ENCODE data around the gene EPHA10.
"Not testable (repeated sequence)": the region's sequence is repeated elsewhere in the genome, so short reads cannot be mapped to it uniquely, and the experiment has no call there.

The EPHA10 gene

DNA sequence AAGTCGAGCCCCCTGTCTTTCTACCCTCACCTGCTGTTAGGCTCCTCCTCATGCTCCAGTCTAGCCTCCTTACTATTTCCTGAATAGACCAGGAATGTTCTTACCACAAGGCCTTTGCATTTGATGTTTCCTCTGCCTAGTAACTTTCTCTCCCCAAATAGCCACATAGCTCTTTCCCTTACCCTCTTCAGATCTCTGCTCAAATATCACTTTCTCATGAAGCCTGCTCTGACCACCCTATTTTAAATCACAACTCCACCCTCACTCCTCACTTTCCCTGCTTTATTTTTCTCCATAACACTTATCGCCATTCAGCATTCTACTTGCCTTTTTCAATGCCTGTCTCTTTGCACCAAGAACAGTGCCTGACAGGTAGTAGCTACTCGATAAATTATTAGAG is 79.2 kb downstream of the EPHA10 start:
- DNase-seq (ENCODE audit: extremely low read depth, low read depth): no peak
- TF ChIP-seq, protein P1, sequence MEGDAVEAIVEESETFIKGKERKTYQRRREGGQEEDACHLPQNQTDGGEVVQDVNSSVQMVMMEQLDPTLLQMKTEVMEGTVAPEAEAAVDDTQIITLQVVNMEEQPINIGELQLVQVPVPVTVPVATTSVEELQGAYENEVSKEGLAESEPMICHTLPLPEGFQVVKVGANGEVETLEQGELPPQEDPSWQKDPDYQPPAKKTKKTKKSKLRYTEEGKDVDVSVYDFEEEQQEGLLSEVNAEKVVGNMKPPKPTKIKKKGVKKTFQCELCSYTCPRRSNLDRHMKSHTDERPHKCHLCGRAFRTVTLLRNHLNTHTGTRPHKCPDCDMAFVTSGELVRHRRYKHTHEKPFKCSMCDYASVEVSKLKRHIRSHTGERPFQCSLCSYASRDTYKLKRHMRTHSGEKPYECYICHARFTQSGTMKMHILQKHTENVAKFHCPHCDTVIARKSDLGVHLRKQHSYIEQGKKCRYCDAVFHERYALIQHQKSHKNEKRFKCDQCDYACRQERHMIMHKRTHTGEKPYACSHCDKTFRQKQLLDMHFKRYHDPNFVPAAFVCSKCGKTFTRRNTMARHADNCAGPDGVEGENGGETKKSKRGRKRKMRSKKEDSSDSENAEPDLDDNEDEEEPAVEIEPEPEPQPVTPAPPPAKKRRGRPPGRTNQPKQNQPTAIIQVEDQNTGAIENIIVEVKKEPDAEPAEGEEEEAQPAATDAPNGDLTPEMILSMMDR (IDR thresholded peaks at IDR 0.05; ENCODE audit: low read depth, low read length, missing control alignments): no peak

DNA sequence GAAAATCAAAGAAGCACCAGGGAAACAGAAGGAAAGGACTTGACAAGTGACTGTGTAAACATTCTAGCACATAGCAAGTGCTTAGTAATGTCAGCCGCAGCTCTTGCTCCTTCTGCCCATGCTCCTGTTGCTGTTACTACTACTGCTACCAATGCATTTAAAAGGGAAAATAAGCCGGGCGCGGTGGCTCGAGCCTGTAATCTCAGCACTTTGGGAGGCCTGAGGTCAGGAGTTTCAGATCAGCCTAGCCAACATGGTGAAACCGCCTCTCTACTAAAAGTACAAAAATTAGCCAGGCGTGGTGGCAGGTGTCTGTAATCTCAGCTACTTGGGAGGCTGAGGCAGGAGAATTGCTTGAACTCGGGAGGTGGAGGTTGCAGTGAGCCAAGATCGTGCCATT is 80.7 kb downstream of the EPHA10 start:
- not testable (repeated sequence) for H3K4me3 ChIP-seq (replicated peaks; ENCODE audit: low read depth, low read length); DNase-seq (ENCODE audit: extremely low read depth, low read depth)

More for the DNA sequence above, 79.2 kb downstream of the EPHA10 start:
- H3K4me3 ChIP-seq (replicated peaks; ENCODE audit: low read depth, low read length): no peak overlapping the region

DNA sequence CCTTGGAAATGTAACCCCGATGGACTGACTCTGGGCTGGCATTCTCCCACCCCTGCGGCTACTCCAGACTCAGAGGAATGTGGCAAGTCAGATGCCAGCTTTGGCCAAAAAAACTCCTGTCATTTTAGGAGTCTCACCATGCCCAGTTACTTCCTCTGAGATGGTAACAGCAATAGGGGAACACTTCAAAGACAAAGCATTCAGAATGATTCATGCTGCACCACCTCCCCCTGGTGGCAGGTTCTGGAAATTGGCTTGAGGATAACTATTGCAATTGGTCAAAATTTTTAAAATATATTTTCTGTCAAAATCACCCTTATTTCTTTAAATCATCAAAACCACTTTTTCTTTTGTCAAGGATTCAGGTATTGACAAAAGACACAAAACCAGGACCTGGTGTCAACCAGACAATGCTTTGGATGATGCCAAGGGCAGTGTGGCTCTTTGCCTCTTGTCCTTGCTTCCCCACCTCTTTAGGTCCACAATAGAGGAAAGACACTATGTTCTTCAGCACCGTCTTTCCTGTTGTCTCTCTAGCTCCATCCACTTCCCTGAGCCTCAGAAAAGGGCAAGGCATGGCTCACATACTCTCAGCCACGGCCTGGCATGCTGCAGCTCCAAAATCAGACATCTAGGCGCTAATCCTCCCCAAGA is 82.5 kb downstream of the EPHA10 start:
- DNase-seq (ENCODE audit: extremely low read depth, low read depth): no peak
- TF ChIP-seq, protein P1 (IDR thresholded peaks at IDR 0.05; ENCODE audit: low read depth, low read length, missing control alignments): peak; percentile 85
- no peak overlapping the region for H3K4me3 ChIP-seq (replicated peaks; ENCODE audit: low read depth, low read length)

DNA sequence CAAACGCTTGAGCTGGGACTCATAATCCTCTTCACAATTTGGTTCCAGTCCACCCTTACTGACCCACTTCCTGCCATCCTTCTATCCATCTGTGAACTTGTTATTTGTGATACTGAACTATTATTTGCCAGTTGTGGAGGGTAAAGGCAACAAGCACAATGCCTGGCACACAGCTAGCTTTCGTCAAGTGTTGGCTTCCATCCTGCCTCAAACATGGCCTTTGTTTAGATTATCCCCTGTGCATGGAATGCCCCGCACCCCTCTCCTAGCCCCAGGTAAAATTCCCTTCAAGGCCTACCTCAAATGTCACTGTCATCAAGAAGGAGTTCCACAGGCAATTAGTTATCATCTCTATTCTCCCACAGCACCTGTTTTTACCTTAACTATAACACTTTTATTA is 84.0 kb downstream of the EPHA10 start:
- TF ChIP-seq, protein P1 (IDR thresholded peaks at IDR 0.05; ENCODE audit: low read depth, low read length, missing control alignments): no peak
- no peak overlapping the region for H3K4me3 ChIP-seq (replicated peaks; ENCODE audit: low read depth, low read length)
- no peak for DNase-seq (ENCODE audit: extremely low read depth, low read depth)

DNA sequence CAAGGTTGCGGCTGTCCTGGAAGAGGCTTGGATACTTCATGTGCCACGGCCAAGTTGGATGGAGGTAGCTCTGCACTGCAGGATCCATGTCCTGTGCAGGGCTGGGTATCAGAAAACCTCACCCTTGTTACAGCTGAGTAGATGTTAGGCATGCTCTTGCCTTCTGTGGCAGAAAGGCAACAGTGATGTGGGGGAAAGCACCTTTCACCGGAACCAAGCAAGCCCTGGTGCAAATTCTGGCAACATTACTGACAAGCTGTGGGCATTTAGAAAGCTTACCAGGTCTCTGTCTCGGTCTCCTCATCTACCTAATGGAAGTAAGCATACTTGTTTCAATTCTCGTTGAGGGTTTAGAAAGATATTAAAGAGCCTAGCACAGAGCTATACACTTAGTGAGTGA is 87.1 kb downstream of the EPHA10 start:
- no peak for DNase-seq (ENCODE audit: extremely low read depth, low read depth)
- TF ChIP-seq, protein P1 (IDR thresholded peaks at IDR 0.05; ENCODE audit: low read depth, low read length, missing control alignments): no peak

DNA sequence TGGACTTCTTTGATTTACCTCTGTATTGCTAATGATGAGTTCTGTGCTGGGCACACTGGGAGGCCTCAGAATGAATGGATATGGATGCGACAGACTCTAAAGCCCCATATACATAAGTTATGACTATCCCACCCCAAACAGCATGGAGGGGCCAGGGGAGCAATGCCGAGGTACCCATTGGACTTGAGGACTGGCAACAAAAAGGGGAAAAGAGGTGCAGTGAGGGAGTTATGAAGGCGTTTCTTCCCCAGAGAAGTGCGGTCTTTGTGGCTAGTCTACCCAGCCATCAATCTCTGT is 87.8 kb downstream of the EPHA10 start:
- no peak overlapping the region for H3K4me3 ChIP-seq (replicated peaks; ENCODE audit: low read depth, low read length)
- DNase-seq (ENCODE audit: extremely low read depth, low read depth): no peak
- TF ChIP-seq, protein P1 (IDR thresholded peaks at IDR 0.05; ENCODE audit: low read depth, low read length, missing control alignments): no peak

More for the DNA sequence above, 87.1 kb downstream of the EPHA10 start:
- H3K4me3 ChIP-seq (replicated peaks; ENCODE audit: low read depth, low read length): no peak overlapping the region

DNA sequence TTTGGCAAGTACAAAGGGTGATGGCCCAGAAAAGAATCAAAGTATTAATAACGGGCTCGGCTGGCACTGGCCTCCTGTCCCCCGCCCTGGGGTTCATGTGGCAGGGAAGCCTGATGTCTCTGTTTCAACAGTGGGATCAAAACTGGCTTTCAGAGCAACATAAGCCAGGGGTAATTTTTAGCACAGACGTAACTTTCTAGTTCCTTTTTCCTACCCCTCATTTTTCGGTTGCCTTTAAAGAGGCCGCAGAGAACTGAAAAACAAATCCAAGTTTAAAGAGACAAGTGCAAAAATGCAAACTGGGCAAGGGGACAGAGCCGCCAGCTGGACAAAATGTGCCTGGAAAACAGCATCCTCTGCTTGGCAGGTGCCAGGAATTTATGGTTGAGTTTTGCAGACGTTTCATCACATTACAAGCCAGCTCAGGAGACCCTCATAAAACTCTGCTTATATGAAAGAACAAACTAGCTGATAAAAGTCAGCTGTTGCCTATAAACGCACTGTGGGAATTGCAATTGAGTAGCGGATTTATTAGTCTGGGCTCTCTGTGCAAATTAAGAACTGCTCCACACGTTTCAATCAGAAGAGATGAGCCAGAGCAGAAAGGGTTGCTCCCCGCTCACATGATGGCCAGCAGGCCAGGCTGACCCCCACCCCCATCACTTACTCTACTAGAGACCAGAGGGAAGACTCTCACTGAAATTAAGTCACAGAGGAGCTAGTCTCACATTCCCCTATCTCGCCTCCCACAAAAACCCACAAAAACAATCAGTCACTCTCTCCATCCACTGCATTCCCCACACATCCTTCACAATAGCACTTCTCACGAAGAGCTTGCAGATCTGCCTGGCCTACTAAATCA is 88.4 kb downstream of the EPHA10 start:
- TF ChIP-seq, protein P1 (IDR thresholded peaks at IDR 0.05; ENCODE audit: low read depth, low read length, missing control alignments): no peak
- DNase-seq (ENCODE audit: extremely low read depth, low read depth): peak; percentile 41
- H3K4me3 ChIP-seq (replicated peaks; ENCODE audit: low read depth, low read length): no peak overlapping the region
